Heart left ventricle (tissue), 13 donors: ENCODE data around the gene MED15.

Experiments used
- POLR2A ChIP-seq, 2 donors: fragments of 450-650 bp; IDR thresholded peaks; one replicate each; pipeline ENCODE4 v1.6.1; 2017; ENCODE audit warnings: antibody characterized with exemption in 2 of 2, mild to moderate bottlenecking in 2 of 2, moderate library complexity in 2 of 2
- TF ChIP-seq, protein P1 (sequence below), 12 donors: fragments of 200-600 bp; sonication (generic) in 4 of 12; IDR thresholded peaks; one replicate each; pipeline versions ENCODE4 v1.5.0 to v1.8.0; 2018 to 2022; ENCODE audit warnings: antibody characterized with exemption in 12 of 12, mild to moderate bottlenecking in 5 of 12
- donor health status: ischemic (EF 13 %, LVEDD 7.1; RV severe dilation, severe dysfunction).
- donor health status: DM: no; HTN: yes; CAD: no.
- donor health status: DM: no; HTN: no; CAD: no.
- donor health status: ischemic (EF 25% LVEDD 6.9; RV normal size, moderate dysfunction).
- donor health status: ischemic (EF 25% LVEDD 5.7; RV mildly dilated, moderate dysfunction).
- donor health status: ischemic (EF 35%, LVEDD 5.7; RV mildly dilated, moderate dysfunction).
- donor health status: nonischemic (EF 11% LVEDD 7.7; RV severe dilation, severe dysfunction).
- donor health status: DM: yes; HTN: yes; CAD: no.
- donor health status: PGD.
- donor health status: ischemic (EF 29% LVEDD 5.4; RV normal size, mild dysfunction).
- donor health status: nonischemic (EF 23%, LVEDD 6.1; RV moderate dilation, normal function).

DNA sequence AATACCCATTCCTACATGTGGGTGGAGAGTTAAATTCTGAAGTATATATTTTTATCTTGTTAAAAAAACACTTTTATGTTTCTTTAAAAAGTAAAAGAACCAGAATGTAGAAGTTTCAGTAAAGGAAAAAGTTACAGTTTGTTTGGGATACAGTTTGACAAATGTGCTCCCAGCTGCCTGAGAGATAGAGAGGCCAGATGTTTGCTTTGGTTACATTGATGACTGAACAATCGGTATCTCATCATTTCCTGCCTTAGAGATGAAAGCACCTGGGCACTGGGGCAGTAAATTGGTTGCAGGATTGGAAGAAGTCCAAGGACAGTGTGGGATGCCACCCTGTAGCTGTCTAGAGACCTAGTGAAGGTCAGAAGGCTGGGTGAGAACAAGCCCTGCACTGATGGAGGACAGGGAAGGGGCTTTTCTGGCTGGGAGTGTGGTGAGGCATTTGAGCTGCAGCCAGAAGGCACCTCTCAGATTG lies 16.6 kb downstream of the MED15 start:
- TF ChIP-seq POLR2A (IDR thresholded peaks at IDR 0.05), result no peak
- TF ChIP-seq, protein P1, sequence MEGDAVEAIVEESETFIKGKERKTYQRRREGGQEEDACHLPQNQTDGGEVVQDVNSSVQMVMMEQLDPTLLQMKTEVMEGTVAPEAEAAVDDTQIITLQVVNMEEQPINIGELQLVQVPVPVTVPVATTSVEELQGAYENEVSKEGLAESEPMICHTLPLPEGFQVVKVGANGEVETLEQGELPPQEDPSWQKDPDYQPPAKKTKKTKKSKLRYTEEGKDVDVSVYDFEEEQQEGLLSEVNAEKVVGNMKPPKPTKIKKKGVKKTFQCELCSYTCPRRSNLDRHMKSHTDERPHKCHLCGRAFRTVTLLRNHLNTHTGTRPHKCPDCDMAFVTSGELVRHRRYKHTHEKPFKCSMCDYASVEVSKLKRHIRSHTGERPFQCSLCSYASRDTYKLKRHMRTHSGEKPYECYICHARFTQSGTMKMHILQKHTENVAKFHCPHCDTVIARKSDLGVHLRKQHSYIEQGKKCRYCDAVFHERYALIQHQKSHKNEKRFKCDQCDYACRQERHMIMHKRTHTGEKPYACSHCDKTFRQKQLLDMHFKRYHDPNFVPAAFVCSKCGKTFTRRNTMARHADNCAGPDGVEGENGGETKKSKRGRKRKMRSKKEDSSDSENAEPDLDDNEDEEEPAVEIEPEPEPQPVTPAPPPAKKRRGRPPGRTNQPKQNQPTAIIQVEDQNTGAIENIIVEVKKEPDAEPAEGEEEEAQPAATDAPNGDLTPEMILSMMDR (IDR thresholded peaks at IDR 0.05), result no peak
